ENCODE measurements around the gene MAG. TPM values are rescaled to one million over a fixed set of nuclear protein-coding genes. Genes with fewer than 3 reads are reported as not detected.
A peak's percentile ranks its signal among the peaks of the same experiment; 100 is the strongest.

Gene MAG
- total and polyA plus RNA-seq, 2 of the 13 experiments (the other 11 are each of a cell fraction or from before 2014, with no cell fraction given): 0.20 to 1.3 TPM

DNA sequence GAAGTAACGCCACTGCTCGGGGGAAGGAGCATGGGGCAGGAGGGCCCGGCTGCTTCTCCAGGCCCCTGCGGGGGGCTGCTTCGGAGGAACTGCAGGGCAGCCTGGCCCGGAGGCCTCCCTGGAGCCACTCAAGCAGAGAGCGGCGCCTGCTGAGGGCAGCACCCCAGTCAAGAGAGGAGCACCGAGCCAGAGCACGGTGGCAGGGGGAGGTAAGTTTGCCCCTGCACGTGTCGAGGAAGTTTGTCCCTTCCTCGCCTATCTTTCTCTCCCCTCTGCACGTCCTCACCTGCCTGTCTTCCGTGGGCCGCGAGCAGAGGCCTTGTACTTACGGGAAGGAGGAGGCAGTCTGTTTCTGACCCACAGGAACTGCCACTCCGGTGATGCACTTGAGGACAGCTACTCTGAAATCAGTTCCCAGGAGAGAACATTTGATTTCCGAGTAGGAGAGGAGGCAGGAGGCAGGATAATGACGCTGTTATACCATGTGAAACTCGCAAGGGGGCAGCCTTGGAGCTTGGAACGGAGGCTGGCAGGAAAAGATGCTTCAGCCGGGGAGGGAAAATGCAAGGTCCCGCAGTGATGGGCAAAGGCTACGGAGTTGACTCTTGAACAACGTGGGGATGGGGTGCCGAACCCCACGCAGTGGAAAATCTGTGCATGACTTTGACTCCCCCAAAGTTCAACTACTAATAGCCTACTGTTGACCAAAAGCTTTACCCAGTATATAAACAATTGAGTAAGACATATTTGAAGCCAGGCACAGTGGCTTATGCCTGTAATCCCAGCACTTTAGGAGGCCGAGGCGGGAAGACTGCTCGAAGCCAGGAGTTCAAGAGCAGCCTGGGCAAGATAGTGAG is 60.7 kb downstream of the MAG start (continued):
- TF ChIP-seq ZNF407 (CRISPR knock-in tag; IDR thresholded peaks at IDR 0.05; ENCODE audit: not compliant biosample characterization): peak; percentile 41
- no peak for TF ChIP-seq ZNF143 (CRISPR knock-in tag; IDR thresholded peaks at IDR 0.05)
- no peak for TF ChIP-seq ZNF768 (CRISPR knock-in tag; IDR thresholded peaks at IDR 0.05)
- no peak for TF ChIP-seq ZNF660 (CRISPR knock-in tag; IDR thresholded peaks at IDR 0.05; ENCODE audit: borderline replicate concordance, low read depth)
- TF ChIP-seq REPIN1 (CRISPR knock-in tag; IDR thresholded peaks at IDR 0.05; ENCODE audit: borderline replicate concordance, low read depth): peak; percentile 73; the same call in 1 of the 2 replicates
- no peak for TF ChIP-seq RCOR2 (CRISPR knock-in tag; IDR thresholded peaks at IDR 0.05)
- TF ChIP-seq SRY (CRISPR knock-in tag; IDR thresholded peaks at IDR 0.05): no peak
- no peak for TF ChIP-seq U2AF2 (IDR thresholded peaks at IDR 0.05; ENCODE audit: low read depth, low read length)
- TF ChIP-seq ZNF225 (CRISPR knock-in tag; IDR thresholded peaks at IDR 0.05): no peak
- peak; percentile 23; the same call in 1 of the 2 replicates for TF ChIP-seq HDAC2 (CRISPR knock-in tag; IDR thresholded peaks at IDR 0.05)
- no peak for TF ChIP-seq ZNF230 (CRISPR knock-in tag; IDR thresholded peaks at IDR 0.05)
- no peak for TF ChIP-seq ZNF75D (CRISPR knock-in tag; IDR thresholded peaks at IDR 0.05; ENCODE audit: borderline replicate concordance)
- 0 out of 2 replicates have a peak, but pooled peaks have one; percentile 35 for TF ChIP-seq SP4 (CRISPR knock-in tag; IDR thresholded peaks at IDR 0.05)
- no peak for TF ChIP-seq FOXO1 (CRISPR knock-in tag; IDR thresholded peaks at IDR 0.05)
- TF ChIP-seq, protein P1, sequence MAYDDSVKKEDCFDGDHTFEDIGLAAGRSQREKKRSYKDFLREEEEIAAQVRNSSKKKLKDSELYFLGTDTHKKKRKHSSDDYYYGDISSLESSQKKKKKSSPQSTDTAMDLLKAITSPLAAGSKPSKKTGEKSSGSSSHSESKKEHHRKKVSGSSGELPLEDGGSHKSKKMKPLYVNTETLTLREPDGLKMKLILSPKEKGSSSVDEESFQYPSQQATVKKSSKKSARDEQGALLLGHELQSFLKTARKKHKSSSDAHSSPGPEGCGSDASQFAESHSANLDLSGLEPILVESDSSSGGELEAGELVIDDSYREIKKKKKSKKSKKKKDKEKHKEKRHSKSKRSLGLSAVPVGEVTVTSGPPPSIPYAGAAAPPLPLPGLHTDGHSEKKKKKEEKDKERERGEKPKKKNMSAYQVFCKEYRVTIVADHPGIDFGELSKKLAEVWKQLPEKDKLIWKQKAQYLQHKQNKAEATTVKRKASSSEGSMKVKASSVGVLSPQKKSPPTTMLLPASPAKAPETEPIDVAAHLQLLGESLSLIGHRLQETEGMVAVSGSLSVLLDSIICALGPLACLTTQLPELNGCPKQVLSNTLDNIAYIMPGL (CRISPR knock-in tag; IDR thresholded peaks at IDR 0.05; ENCODE audit: borderline replicate concordance in 1 of 2, low read depth in 1 of 2): peak; percentile 40 to 53; a peak in 1 of 4 replicates
- peak; percentile 31; the same call in 1 of the 2 replicates for TF ChIP-seq CBX5 (CRISPR knock-in tag; IDR thresholded peaks at IDR 0.05; ENCODE audit: borderline replicate concordance)
- TF ChIP-seq, protein P2, sequence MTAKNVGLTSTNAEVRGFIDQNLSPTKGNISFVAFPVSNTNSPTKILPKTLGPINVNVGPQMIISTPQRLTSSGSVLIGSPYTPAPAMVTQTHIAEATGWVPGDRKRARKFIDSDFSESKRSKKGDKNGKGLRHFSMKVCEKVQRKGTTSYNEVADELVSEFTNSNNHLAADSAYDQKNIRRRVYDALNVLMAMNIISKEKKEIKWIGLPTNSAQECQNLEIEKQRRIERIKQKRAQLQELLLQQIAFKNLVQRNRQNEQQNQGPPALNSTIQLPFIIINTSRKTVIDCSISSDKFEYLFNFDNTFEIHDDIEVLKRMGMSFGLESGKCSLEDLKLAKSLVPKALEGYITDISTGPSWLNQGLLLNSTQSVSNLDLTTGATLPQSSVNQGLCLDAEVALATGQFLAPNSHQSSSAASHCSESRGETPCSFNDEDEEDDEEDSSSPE (CRISPR knock-in tag; IDR thresholded peaks at IDR 0.05): no peak
- no peak for TF ChIP-seq ZNF510 (CRISPR knock-in tag; IDR thresholded peaks at IDR 0.05; ENCODE audit: low read depth)
